ENCODE results near the gene CRYBG1. TPM values are rescaled to one million over a fixed set of nuclear protein-coding genes. Genes with fewer than 3 reads are reported as not detected.

The CRYBG1 gene
- total and polyA plus RNA-seq, 2 of the 4 experiments (the other 2 are of a cell fraction): 0.38 to 1.1 TPM

DNA sequence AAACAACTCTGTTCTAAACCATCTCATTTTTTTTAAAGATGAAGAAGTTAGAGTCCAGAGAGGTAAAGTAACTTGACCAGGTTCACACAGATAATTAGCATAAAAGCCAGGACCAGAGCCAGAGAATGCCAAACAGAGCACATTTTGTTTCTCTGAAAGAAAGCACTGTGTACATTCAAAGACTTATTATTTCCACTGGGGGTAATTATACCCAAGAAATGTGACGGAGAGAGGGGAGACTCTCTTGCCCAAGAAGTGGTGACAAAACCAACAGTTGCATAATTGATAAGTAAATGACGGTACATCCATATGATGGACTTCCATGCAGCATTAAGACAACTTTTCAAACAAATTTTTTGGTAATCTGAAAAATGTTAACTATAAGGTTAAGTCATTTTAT, 157.2 kb downstream of the CRYBG1 start:
- Histone ChIP-seq H3K18ac (ENCODE audit: low read depth, low read length) (no peak overlapping the region), H2AK5ac (ENCODE audit: low read depth, low read length) (no peak overlapping the region), H2BK120ac (ENCODE audit: low read depth, low read length) (no peak overlapping the region), H3K9ac (ENCODE audit: low read depth, low read length) (no peak overlapping the region), H3K79me1 (ENCODE audit: low read depth in 1 of 2, low read length in 2 of 2) (no peaks in the 10 kb centered on the region), H3K23ac (ENCODE audit: low read depth, low read length) (no peak overlapping the region), H3K9me3 (ENCODE audit: control insufficient read depth, insufficient read depth, low read length) (no peaks in the 10 kb centered on the region), H3K27ac (ENCODE audit: insufficient read depth, low read length) (no peak overlapping the region), H3K56ac (ENCODE audit: extremely low read depth, insufficient read depth, low read length) (no peak overlapping the region), H4K5ac (ENCODE audit: low read depth, low read length) (no peak overlapping the region), H4K91ac (ENCODE audit: insufficient read depth, low read depth, low read length) (no peak overlapping the region), H3K27me3 (ENCODE audit: control insufficient read depth, insufficient read depth, low read length) (no peaks in the 10 kb centered on the region), H3K4me2 (ENCODE audit: low read depth, low read length) (no peak overlapping the region), H3K36me3 (ENCODE audit: control insufficient read depth, insufficient read depth, low read length) (no peaks in the 10 kb centered on the region), H2BK20ac (ENCODE audit: low read depth, low read length) (no peak overlapping the region), H3K4ac (ENCODE audit: low read depth, low read length) (no peak overlapping the region), H3K4me1 (ENCODE audit: control insufficient read depth, insufficient read depth, low read length) (peaks cover 9% of the 10 kb centered on the region), H4K8ac (ENCODE audit: low read depth in 2 of 2, low read length in 2 of 2) (no peak overlapping the region), H3K4me3 (ENCODE audit: insufficient read depth, low read depth, low read length) (no peak overlapping the region), H2BK5ac (ENCODE audit: low read depth, low read length, poor library complexity, severe bottlenecking) (no peak overlapping the region), H2AK9ac (replicated peaks; ENCODE audit: low read depth, low read length, poor library complexity) (no peak overlapping the region), H3K14ac (replicated peaks; ENCODE audit: low read depth, low read length) (no peak overlapping the region), H4K20me1 (ENCODE audit: insufficient read depth, low read length) (no peaks in the 10 kb centered on the region), H2BK15ac (ENCODE audit: low read depth, low read length) (no peak overlapping the region), H2AFZ (replicated peaks; ENCODE audit: low read length, poor library complexity) (no peak overlapping the region), H3K9me1 (ENCODE audit: insufficient read depth, low read length) (peaks cover 4% of the 10 kb centered on the region; the same call in 1 of the 2 replicates)
- in situ Hi-C loops (cut with MboI; ENCODE audit: low sequenced_read_pairs) (no loop called here), dilution Hi-C loops (cut with HindIII; ENCODE audit: low sequenced_read_pairs, unreplicated experiment) (no loop called here), intact Hi-C loops (cut with micrococcal nuclease) (no loop called here)
- no TSS peak for BruUV-seq (replicated peaks)
- ATAC-seq (ENCODE audit: low read depth): no peak
- DNase-seq: no peak
- no peak for TF ChIP-seq RCOR1 (IDR thresholded peaks at IDR 0.05; ENCODE audit: insufficient replicate concordance, low read length)
- no peak for TF ChIP-seq POLR2A (IDR thresholded peaks at IDR 0.05; ENCODE audit: low read depth, low read length)
- no peak for TF ChIP-seq NFE2L2 (IDR thresholded peaks at IDR 0.05; ENCODE audit: low read depth, low read length)
- no CpG with 5 or more reads among the region's 2 CpGs for WGBS, 2 experiments (ENCODE audit: extremely low coverage in 2 of 2, insufficient read length in 1 of 2)
- CTCF ChIA-PET: no interaction called here
- POLR2A ChIA-PET (ENCODE audit: unreplicated experiment): no interaction called here

Measured in IMR-90 (cell line).